Ovary (tissue), 3 donors: ENCODE data around the gene TNNC1.

Experiments
- CTCF ChIP-seq, 3 donors: fragments of 450-650 bp in 2 of 3; fragments of 200-600 bp in 1 of 3; IDR thresholded peaks; one replicate each; pipeline versions ENCODE4 v1.5.1 to v1.8.0; 2016 to 2022; ENCODE audit warnings: antibody characterized with exemption in 3 of 3, mild to moderate bottlenecking in 1 of 3
- EP300 ChIP-seq: sonication (generic); formaldehyde crosslinking; IDR thresholded peaks from one replicate; pipeline ENCODE4 v1.6.1; 2017; ENCODE audit warnings: antibody characterized with exemption
- POLR2A ChIP-seq: fragments of 450-650 bp; IDR thresholded peaks from one replicate; pipeline ENCODE4 v1.6.1; 2017; ENCODE audit warnings: antibody characterized with exemption, mild to moderate bottlenecking, moderate library complexity
- donor health status: DM: no; HTN: no; CAD: no.

- TF ChIP-seq POLR2A (no peak), EP300 (no peak), CTCF (IDR thresholded peaks at IDR 0.05) (no peak)
Observed at GRCh38 chr3:52438579-52439425, 15.0 kb downstream of the TNNC1 start.
